ENCODE results near the gene TOR4A. TPM values are rescaled to one million over a fixed set of nuclear protein-coding genes. Genes with fewer than 3 reads are reported as not detected.

The TOR4A gene
- total RNA-seq, 1 experiment from 2014 or later, result 37.1 TPM

- peaks cover 3% of the 10 kb centered on the region; the same call in 1 of the 2 replicates for H3K36me3 ChIP-seq (ENCODE audit: control insufficient read depth, insufficient read depth, low read length)
- no peaks in the 10 kb centered on the region for H3K27me3 ChIP-seq (ENCODE audit: control insufficient read depth, insufficient read depth, low read length)
- ATAC-seq, result no peak
- peak overlapping the region; percentile 55 to 73 for H3K4me3 ChIP-seq (ENCODE audit: low read depth in 2 of 2, low read length in 2 of 2)
- intact Hi-C loops (cut with micrococcal nuclease; ENCODE audit: unreplicated experiment) (no loop called here), in situ Hi-C loops (cut with HindIII; ENCODE audit: low pct_unique_long_range_greater_than_20kb, low sequenced_read_pairs) (no loop called here)
- DNase-seq (ENCODE audit: low read depth, low spot score), result no peak
- TF ChIP-seq TCF7L2 (IDR thresholded peaks at IDR 0.05; ENCODE audit: low read depth, low read length) (no peak), REST (IDR thresholded peaks at IDR 0.05; ENCODE audit: insufficient read depth in 1 of 2, low read depth in 2 of 2, low read length in 1 of 2) (no peak), POLR2AphosphoS5 (IDR thresholded peaks at IDR 0.05; ENCODE audit: low read depth, low read length) (no peak), CTCF (IDR thresholded peaks at IDR 0.05) (no peak), SIN3A (IDR thresholded peaks at IDR 0.05; ENCODE audit: borderline replicate concordance, insufficient read depth, low read depth, low read length) (no peak)
- peaks cover 13% of the 10 kb centered on the region for H3K4me1 ChIP-seq (ENCODE audit: control insufficient read depth, insufficient read depth, low read length)
- peak overlapping the region; percentile 84 for H3K27ac ChIP-seq (ENCODE audit: low read length)
- BruUV-seq (replicated peaks), result no TSS peak
- CTCF ChIA-PET, result interaction anchor here (1.1 kb wide), 1 partner anchor 8 kb away, joined by 3 read pairs; no protein-coding TSS in a partner anchor
- POLR2A ChIA-PET, result no interaction called here
- no peaks in the 10 kb centered on the region for H3K9me3 ChIP-seq (ENCODE audit: control insufficient read depth, insufficient read depth, low read depth, low read length)
These were observed 655 bp downstream of the TOR4A start for GRCh38 chr9:137278061-137278701.

GRCh38 chr9:137278721-137279711 lies 1.5 kb downstream of the TOR4A start:
- DNase-seq (ENCODE audit: low read depth, low spot score) (no peak), ATAC-seq (no peak)
- in situ Hi-C loops (cut with HindIII; ENCODE audit: low pct_unique_long_range_greater_than_20kb, low sequenced_read_pairs), result no loop called here
- BruUV-seq (replicated peaks), result no TSS peak
- CTCF ChIA-PET, result interaction anchor here (0.5 kb wide), 1 partner anchor 46 kb away, joined by 6 read pairs; no protein-coding TSS in a partner anchor
- POLR2A ChIA-PET, result no interaction called here
- TF ChIP-seq SIN3A (IDR thresholded peaks at IDR 0.05; ENCODE audit: borderline replicate concordance, insufficient read depth, low read depth, low read length) (no peak), REST (IDR thresholded peaks at IDR 0.05; ENCODE audit: insufficient read depth in 1 of 2, low read depth in 2 of 2, low read length in 1 of 2) (no peak), TCF7L2 (IDR thresholded peaks at IDR 0.05; ENCODE audit: low read depth, low read length) (no peak), POLR2AphosphoS5 (IDR thresholded peaks at IDR 0.05; ENCODE audit: low read depth, low read length) (no peak), CTCF (IDR thresholded peaks at IDR 0.05) (no peak)
- H3K27me3 ChIP-seq (ENCODE audit: control insufficient read depth, insufficient read depth, low read length), result no peaks in the 10 kb centered on the region
- intact Hi-C loops (cut with micrococcal nuclease; ENCODE audit: unreplicated experiment), result no loop called here
- H3K4me1 ChIP-seq (ENCODE audit: control insufficient read depth, insufficient read depth, low read length), result peaks cover 13% of the 10 kb centered on the region
- no peak overlapping the region for H3K27ac ChIP-seq (ENCODE audit: low read length)
- peak overlapping the region; percentile 55 to 73 for H3K4me3 ChIP-seq (ENCODE audit: low read depth in 2 of 2, low read length in 2 of 2)
- H3K9me3 ChIP-seq (ENCODE audit: control insufficient read depth, insufficient read depth, low read depth, low read length), result no peaks in the 10 kb centered on the region
- H3K36me3 ChIP-seq (ENCODE audit: control insufficient read depth, insufficient read depth, low read length), result peaks cover 3% of the 10 kb centered on the region; the same call in 1 of the 2 replicates
